Erythroblast (primary cell): ENCODE data around the gene TMEM50A.
A peak's percentile ranks its signal among the peaks of the same experiment; 100 is the strongest.
"Not testable (repeated sequence)": the region's sequence is repeated elsewhere in the genome, so short reads cannot be mapped to it uniquely, and the experiment has no call there.

Experiments
- DNase-seq, 2 experiments: peaks; one replicate each; lab custom pipeline; 2025; lab: John Stamatoyannopoulos, UW
- GATA1 ChIP-seq: IDR thresholded peaks from 2 replicates; pipeline ENCODE4 v1.6.1; 2011; ENCODE audit warnings: low read depth, mild to moderate bottlenecking, control low read depth, low read length, moderate library complexity
- POLR2A ChIP-seq: IDR thresholded peaks from 2 replicates; pipeline ENCODE4 v1.6.1; 2011; ENCODE audit warnings: mild to moderate bottlenecking, low read length

TMEM50A gene

DNA sequence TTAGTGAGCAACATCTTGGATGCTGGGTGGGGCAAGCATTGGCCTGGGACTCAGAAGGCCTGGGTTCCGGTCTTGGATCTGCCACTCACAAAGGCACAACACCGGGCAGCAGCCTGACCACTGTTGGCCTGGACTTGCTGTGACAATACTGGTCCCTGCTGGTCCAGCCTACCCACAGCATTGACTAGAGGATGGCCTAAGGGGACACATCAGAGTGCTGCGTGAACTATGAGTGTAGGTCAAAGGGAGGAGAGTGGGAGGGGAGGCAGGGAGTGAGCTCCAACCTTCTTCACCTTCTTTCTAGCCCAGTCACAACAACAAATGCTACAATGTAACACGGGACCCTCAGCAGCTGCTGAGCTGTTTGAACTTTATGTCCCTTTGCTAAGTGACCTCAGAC lies 31.1 kb downstream of the TMEM50A start:
- peak in 1 of 2 experiments; percentile 37 for DNase-seq
- TF ChIP-seq POLR2A (no peak), GATA1 (no peak)

DNA sequence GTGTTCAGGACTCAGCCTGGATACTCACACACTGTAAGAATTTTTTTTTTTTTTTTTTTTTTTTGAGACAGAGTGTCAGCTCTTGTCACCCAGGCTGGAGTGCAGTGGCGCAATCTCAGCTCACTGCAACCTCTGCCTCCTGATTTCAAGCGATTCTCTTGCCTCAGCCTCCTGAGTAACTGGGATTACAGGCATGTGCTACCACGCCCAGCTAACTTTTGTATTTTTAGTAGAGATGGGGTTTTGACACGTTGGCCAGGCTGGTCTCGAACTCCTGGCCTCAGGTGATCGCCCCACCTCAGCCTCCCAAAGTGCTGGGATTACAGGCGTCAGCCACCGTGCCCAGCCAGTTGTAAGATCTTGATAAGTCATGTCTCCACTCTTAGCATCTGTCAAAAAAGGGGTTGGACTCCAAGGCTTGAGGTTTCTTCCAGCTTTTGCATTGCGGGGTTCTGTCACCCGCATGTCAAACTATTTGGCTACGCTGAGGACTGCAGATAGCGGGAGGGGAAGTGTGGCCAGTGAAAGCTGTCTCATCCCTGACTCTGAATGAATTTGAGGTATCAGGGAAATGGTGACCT lies 31.6 kb downstream of the TMEM50A start:
- DNase-seq = not testable (repeated sequence)

DNA sequence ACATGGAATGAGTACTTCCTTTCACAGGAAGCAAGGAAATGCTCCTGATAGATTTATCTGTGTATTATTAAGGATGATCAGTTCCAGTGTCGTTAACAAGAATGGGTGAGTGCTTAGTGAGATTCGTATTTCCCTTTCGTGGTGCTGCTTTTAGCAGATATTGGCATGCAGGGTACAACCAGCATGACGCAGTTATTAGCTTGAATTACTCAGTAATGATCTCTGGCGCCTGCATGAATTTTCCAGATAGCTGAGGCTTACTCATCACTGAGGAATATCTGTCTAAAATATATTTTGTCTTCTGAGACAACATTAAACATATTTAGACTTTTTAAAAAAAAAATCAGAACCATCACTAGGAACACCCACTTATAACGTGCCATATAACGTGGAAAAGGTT lies 33.6 kb downstream of the TMEM50A start:
- DNase-seq = not testable (repeated sequence)

DNA sequence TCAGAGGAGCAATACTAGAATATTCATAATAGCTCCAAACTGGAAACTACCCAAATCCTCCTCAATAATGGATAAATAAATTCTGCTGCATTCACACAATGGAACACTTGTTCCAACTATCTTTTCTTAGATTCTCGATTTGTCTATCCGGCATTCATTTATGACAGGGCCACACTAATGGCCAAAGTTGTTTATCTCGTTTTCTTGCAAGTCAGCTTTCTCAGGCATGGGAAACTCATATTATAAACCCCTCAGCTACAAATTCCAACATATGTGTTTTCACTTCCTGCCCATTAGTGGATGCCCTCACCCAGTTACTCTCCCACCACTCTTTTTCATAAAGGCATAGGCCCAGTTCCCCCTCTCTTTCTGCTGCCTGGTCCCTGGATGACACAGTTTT lies 40.2 kb downstream of the TMEM50A start:
- not testable (repeated sequence) for DNase-seq

DNA sequence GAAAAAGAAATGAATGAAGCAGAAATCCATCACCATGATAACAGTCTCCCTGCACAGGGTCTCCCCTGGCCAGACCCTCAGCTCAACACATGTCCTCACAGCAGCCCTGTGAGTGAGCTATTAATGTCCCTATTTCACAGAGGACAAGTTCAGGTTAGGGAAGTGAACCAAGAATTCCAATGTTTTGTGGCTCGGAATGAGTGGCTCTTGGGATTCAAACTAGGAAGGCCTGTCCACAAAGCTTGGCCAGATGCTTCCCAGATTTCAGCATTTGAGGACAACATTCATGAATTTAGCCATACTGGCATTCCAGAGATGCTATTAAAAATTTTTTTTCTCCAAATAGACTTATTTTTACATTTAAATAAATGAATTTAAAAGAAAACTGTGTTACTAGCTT lies 44.4 kb downstream of the TMEM50A start:
- not testable (repeated sequence) for DNase-seq

DNA sequence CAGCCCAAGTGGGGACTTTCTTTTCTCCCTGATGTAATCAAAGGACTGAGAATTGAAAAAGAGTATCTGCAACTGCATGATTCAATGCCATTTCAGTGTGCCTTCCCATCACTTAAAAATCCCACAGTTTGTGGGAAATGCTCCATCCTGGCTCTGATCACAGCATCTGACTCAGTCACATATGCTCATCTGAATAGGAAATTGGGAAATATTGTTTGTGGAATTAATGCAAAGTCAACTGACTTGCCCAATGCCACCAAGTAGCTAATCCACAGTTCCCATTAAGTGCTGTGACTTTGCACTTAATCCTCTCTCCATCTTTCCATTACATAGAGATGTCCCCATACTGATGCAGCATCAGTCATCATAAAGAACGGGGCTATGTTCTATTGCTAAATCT lies 45.0 kb downstream of the TMEM50A start:
- DNase-seq = not testable (repeated sequence)

DNA sequence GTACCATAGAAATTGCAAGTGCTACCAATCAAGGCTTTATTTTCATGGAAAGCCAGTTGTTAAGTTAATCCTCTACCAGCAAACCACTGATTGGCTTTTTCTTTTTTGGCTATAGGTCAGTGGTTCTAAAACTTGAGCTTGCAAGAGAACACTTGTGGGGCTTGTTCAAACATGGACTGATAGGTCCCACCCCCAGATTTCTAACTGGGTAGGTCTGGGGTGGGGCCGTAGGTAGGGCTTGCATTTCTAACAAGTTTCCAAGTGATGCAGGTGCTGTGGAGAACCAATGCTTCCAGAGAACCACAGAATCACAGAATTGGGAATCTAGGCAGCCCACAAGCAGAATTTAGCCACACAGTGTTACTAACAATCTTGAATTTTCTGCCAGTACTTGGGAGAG lies 45.7 kb downstream of the TMEM50A start:
- DNase-seq = not testable (repeated sequence)

DNA sequence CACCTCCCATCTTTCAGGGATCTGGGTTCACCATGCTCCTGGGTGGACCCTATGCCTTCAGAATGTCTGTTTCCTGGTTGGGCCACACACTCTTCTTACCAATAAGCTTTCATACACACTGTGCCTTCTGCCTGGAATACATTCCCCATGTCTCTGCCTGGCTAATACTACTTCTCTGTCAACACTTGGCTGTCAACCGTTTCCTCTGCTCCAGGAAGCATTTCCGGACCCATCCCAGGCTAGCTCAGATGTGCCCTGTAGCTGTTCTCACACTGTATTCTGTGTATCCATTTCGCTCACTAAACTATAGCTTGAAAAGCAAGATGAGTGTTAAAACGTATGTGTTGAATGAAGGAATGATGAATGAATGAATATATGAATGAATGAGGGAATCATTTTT lies 49.0 kb downstream of the TMEM50A start:
- not testable (repeated sequence) for DNase-seq

DNA sequence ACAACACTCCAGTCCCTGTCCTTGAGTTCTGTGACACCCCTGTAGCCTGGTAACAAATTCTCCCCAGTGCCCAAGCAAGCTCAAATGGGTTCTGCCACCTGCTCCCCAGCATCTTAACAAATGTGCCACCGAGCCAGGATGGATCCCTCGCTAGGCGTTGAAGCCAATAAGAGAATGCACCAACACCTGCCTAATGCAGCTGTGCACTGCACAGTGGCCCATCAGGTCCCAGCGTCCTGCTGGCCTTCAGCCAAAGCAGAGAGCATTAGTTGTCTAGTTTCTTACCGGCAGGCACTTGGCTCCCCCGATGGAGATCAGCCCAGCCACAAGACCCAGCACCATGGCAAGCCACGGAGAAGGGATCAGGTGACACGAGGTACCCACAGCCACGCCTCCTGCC lies 50.6 kb downstream of the TMEM50A start:
- DNase-seq = not testable (repeated sequence)

DNA sequence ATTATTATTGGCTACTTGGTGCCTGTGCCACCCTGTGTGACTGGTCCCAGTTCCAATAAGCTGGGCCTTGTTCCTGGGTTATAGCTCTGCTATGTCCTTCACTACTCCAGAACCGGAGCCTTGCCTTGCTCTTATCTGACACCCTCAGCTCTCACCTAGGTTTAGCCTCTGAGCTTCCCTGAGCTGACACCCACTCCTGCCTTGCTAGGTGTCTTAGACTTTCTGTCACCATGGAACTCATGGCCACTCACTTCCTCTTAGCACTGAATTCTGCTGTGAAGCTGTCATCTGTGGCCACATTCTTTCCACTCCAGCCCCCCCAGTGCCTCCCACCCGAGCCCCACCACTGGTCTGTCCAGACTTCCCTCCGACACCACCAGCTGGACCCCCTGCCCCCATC lies 51.6 kb downstream of the TMEM50A start:
- not testable (repeated sequence) for DNase-seq

DNA sequence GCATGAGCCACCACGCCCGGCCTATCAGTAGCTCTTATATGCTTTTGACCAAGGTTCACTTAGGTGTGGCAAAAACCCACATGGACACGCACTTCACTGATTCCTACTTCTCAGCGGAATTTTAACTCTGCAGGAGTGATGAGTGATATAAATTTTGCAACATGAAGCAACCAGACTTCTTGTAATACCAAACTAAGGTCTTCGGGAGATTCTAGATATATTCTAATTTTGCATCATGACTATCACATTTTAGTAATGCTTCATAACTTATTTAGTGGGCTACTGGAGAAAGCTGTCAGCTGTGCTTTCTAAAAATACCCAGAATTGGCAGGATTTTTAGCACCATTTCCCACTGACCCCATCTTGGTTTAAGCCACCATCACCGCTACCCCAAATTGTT lies 54.7 kb downstream of the TMEM50A start:
- TF ChIP-seq POLR2A = no peak
- DNase-seq = no peak

DNA sequence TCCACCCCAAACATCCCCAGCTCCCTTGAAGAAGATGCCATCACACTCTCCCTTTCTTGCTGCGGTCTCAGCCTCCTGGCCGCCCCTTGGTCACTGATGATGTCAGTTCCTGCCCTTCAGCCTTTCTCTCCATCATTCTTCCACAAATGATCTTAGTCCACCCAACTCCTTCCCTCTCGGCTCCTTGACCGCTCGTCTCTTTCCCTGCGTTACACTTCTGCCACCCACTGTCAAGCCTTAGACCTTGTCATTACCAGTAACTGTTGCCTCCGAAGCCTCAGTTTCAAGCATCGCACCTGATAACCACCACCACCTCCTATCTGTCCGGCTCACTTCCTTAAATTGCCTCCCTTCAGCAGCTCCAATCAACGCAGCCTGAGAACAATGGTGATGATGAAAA lies 59.4 kb downstream of the TMEM50A start:
- not testable (repeated sequence) for DNase-seq

DNA sequence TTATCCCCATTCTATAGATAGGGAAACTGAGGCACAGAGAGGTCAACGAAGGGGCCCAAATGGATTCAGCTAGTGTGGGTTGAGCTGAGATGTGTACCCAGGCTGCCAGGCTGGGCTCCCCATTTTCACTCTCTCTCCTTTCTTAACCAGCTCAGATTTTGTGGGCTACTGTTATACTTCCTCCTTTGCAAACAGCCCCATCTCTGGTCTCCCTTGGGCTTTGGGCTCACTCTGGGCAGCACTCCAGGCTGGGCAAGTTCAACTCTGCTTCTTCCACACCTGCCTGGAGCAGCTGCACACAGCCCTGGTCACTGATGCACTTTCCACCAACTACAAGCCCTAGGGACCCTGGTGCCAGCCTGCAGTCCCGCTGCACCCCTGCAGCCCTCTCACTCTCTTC lies 59.9 kb downstream of the TMEM50A start:
- not testable (repeated sequence) for DNase-seq

DNA sequence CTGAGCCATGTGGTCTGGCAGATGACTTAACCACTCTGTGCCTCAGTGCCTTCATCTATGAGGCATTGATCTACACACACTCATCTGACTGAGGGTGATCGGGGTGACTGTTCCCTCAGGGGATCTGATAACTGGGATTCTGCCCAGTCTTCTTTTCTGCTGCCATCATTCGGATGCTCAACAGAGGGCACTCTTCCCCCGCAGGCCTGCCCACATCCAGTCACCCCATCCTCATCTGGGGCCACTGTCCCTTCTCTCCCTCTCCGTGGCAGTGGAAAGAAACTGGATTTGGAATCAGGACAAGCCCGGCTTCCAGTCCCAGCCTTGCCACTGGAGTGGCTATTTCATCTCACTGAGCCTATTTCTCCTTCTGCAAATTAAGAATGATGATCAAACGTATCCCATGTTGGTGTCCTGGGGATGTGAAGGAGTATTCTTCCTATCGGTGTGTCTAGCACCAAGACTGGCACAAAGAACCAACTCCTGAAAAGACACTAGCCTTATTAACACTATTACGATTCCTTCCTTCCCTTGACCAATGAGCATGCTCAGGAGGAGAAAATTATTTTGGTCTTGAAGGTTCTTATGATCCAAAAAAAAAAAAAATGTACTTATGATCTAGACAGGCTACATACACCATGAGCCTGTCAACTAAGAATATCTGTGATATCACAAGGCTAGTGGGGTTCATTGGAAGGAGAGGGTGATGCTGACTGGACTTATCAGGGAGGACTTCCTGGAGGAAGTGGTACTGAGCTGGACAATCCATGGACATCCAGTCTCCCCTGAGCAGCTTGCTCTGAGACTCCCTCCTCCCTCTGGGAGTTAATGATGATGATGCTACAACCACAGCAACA lies 65.0 kb downstream of the TMEM50A start:
- DNase-seq = peak in 1 of 2 experiments; percentile 54

DNA sequence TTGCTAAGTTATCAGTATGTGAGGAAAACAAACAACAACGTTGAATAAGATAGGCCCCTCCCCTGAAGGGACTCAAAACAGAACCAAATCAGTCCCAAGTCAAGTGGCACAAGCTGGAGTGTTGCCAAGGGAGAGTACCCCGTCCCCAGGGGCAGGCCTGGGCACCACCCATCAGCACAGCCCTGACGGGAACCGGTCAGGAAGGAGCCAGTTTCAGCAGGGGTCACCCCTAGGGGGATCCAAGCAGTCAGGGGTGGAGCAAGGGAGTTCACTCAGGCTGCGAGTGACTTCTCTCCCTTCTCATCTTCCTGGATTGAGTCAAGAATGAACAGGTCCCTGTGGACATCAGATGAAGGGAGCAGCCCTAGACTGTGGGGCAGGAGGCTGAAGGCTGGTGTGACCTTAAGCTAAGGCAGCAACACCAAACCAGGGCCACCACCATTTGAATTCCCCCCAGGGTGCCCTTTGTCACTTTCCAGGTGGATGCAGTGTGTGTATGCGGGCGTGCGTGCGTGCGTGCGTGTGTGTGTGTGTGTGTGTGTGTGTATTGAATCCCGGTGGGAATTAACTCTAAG lies 67.7 kb downstream of the TMEM50A start:
- DNase-seq = not testable (repeated sequence)

DNA sequence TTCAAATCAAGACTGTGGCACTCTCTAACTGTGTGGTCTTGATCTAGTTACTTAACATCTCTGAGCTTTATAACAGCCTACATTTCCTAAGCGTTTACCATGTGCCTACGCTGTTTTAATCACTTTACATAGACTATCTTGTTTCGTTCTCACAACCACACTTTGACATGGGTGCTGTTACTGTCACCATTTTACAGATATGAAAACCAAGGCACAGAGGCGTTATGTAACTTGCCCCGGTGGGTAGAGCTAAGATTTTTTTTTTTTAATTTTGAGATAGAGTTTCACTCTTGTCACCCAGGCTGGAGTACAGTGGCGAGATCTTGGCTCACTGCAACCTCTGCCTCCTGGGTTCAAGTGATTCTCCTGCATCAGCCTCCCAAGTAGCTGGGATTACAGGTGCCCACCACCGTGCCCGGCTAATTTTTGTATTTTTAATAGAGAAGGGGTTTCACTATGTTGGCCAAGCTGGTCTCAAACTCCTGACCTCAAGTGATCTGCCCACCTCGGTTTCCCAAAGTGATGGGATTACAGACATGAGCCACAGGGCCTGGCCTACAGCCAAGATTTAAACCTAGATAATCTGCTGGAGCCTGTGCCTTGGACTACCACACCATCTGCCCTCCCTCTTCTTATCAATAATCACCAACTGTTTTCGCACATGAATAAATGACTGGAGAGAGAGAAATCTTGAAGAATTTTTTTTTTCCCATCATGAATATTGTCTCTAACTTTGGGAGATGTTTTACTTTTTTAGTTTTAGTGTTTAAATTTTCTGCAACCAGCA lies 71.7 kb downstream of the TMEM50A start:
- DNase-seq = peak in 1 of 2 experiments; percentile 57
